Measurements from ENCODE around the gene CRISP1.
"Not testable (repeated sequence)": the region's sequence is repeated elsewhere in the genome, so short reads cannot be mapped to it uniquely, and the experiment has no call there.

CRISP1 gene

GRCh38 chr6:49805246-49805645 is 61.1 kb downstream of the CRISP1 start:
- Mint-ChIP-seq H3K36me3 (ENCODE audit: low read depth) (no peaks in the 10 kb centered on the region), H3K4me3 (no peak overlapping the region), H3K4me1 (no peaks in the 10 kb centered on the region), H3K27me3 (ENCODE audit: low read depth, poor library complexity) (no peaks in the 10 kb centered on the region), H3K27ac (no peak overlapping the region), H3K9me3 (peaks cover 16% of the 10 kb centered on the region)
- TF ChIP-seq CTCF (IDR thresholded peaks at IDR 0.05) = no peak
- no peak for DNase-seq

GRCh38 chr6:49801525-49801924 is 64.8 kb downstream of the CRISP1 start:
- Mint-ChIP-seq H3K4me3 (no peak overlapping the region), H3K36me3 (ENCODE audit: low read depth) (no peaks in the 10 kb centered on the region), H3K27ac (no peak overlapping the region)

GRCh38 chr6:49799090-49799489 is 67.2 kb downstream of the CRISP1 start:
- H3K4me3 Mint-ChIP-seq = no peak overlapping the region
- H3K27ac Mint-ChIP-seq = no peak overlapping the region
- no peaks in the 10 kb centered on the region for H3K27me3 Mint-ChIP-seq (ENCODE audit: low read depth, poor library complexity)
- DNase-seq = no peak
- H3K9me3 Mint-ChIP-seq = peaks cover 8% of the 10 kb centered on the region
- no peaks in the 10 kb centered on the region for H3K4me1 Mint-ChIP-seq
- no peaks in the 10 kb centered on the region for H3K36me3 Mint-ChIP-seq (ENCODE audit: low read depth)
- TF ChIP-seq CTCF (IDR thresholded peaks at IDR 0.05) = no peak

More at GRCh38 chr6:49801525-49801924, 64.8 kb downstream of the CRISP1 start:
- H3K9me3 Mint-ChIP-seq = no peaks in the 10 kb centered on the region
- no peaks in the 10 kb centered on the region for H3K4me1 Mint-ChIP-seq
- no peaks in the 10 kb centered on the region for H3K27me3 Mint-ChIP-seq (ENCODE audit: low read depth, poor library complexity)
- DNase-seq = no peak
- no peak for TF ChIP-seq CTCF (IDR thresholded peaks at IDR 0.05)

- peak overlapping the region; percentile 40 for H3K4me3 Mint-ChIP-seq
- H3K27me3 Mint-ChIP-seq (ENCODE audit: low read depth, poor library complexity); H3K36me3 Mint-ChIP-seq (ENCODE audit: low read depth); H3K4me1 Mint-ChIP-seq; H3K27ac Mint-ChIP-seq; DNase-seq: not testable (repeated sequence)
- peaks cover 11% of the 10 kb centered on the region for H3K9me3 Mint-ChIP-seq
Measured at GRCh38 chr6:49796842-49797455, 69.4 kb downstream of the CRISP1 start.

GRCh38 chr6:49790341-49790740 is 76.0 kb downstream of the CRISP1 start:
- Mint-ChIP-seq H3K27ac (no peak overlapping the region), H3K27me3 (ENCODE audit: low read depth, poor library complexity) (no peaks in the 10 kb centered on the region), H3K36me3 (ENCODE audit: low read depth) (no peaks in the 10 kb centered on the region), H3K4me3 (no peak overlapping the region), H3K9me3 (peaks cover 8% of the 10 kb centered on the region), H3K4me1 (no peaks in the 10 kb centered on the region)
- no peak for DNase-seq
- TF ChIP-seq CTCF (IDR thresholded peaks at IDR 0.05) = no peak

- Mint-ChIP-seq H3K27me3 (ENCODE audit: low read depth, poor library complexity) (no peaks in the 10 kb centered on the region), H3K9me3 (no peaks in the 10 kb centered on the region), H3K27ac (no peak within 1 kb of the TSS), H3K4me1 (no peaks in the 10 kb centered on the region), H3K36me3 (ENCODE audit: low read depth) (no peaks in the 10 kb centered on the region), H3K4me3 (no peak within 1 kb of the TSS)
- TF ChIP-seq CTCF (IDR thresholded peaks at IDR 0.05) = no peak
- no peak for DNase-seq
Measured at GRCh38 chr6:49787176-49787575, 79.2 kb downstream of the CRISP1 start, which contains the start of gene PGK2. Gene PGK2 (minus strand): TSS chr6:49787285. CDS start chr6:49787187, 98 bp downstream.
